K562 (cell line): ENCODE data around the gene EMC1. TPM values are rescaled to one million over a fixed set of nuclear protein-coding genes. Genes with fewer than 3 reads are reported as not detected.

Experiments used
- FOXJ2 ChIP-seq: fragments of 200-800 bp; sonication (Bioruptor generic); IDR thresholded peaks from 2 replicates; pipeline ENCODE4 v1.6.1; 2016; ENCODE audit warnings: missing genetic modification characterization, missing compliant biosample characterization
- HIVEP1 ChIP-seq: fragments of 250-450 bp; sonication (Bioruptor Pico); IDR thresholded peaks from 2 replicates; pipeline ENCODE4 v1.4.0; 2020; ENCODE audit warnings: mild to moderate bottlenecking
- MAFK ChIP-seq: IDR thresholded peaks from 2 replicates; pipeline ENCODE4 v1.6.1; 2011; ENCODE audit warnings: low read length, improper control_type of control experiment
- MTF1 ChIP-seq: fragments of 250-450 bp; sonication (Bioruptor Pico); IDR thresholded peaks from 2 replicates; pipeline ENCODE4 v1.9.0; 2021; ENCODE audit warnings: moderate library complexity, mild to moderate bottlenecking, inconsistent platforms, borderline replicate concordance
- RAD21 ChIP-seq, 2 experiments: fragments of 250-450 bp in 1 of 2; fragments of 450-650 bp in 1 of 2; sonication (Bioruptor Pico) in 1 of 2; formaldehyde crosslinking in 1 of 2; IDR thresholded peaks in 1 of 2; conservative IDR thresholded peaks in 1 of 2; 2 replicates each; pipeline versions ENCODE4 v1.4.0 to v1.8.0; 2020 to 2022; ENCODE audit warnings: mild to moderate bottlenecking in 2 of 2, moderate library complexity in 1 of 2
- SMAD3 ChIP-seq: fragments of 450-650 bp; formaldehyde crosslinking; conservative IDR thresholded peaks from 2 replicates; pipeline ENCODE4 v1.4.0; 2020; ENCODE audit warnings: mild to moderate bottlenecking
- SNRNP70 ChIP-seq: fragments of 200-400 bp; formaldehyde crosslinking; optimal IDR thresholded peaks from 2 replicates; pipeline ENCODE3; 2017; ENCODE audit warnings: low read depth, low read length
- STAT6 ChIP-seq: sonication (generic); formaldehyde crosslinking; IDR thresholded peaks from 2 replicates; pipeline ENCODE4 v1.8.1; 2023; ENCODE audit warnings: mild to moderate bottlenecking, missing genetic modification reagents
- ZBTB40 ChIP-seq, 2 experiments: fragments of 450-650 bp in 1 of 2; sonication (generic) in 1 of 2; formaldehyde crosslinking in 1 of 2; IDR thresholded peaks; 2 replicates each; pipeline versions ENCODE4 v1.7.1 to v1.9.0; 2016 to 2022; ENCODE audit warnings: inconsistent platforms in 1 of 2, mild to moderate bottlenecking in 1 of 2, missing genetic modification reagents in 1 of 2
- ZC3H4 ChIP-seq: sonication (generic); formaldehyde crosslinking; IDR thresholded peaks from 2 replicates; pipeline ENCODE4 v1.9.0; 2021; ENCODE audit warnings: missing genetic modification reagents, borderline replicate concordance
- ZNF143 ChIP-seq: sonication (generic); formaldehyde crosslinking; IDR thresholded peaks from 2 replicates; pipeline ENCODE4 v1.9.0; 2022; ENCODE audit warnings: mild to moderate bottlenecking, missing genetic modification reagents
- ZNF277 ChIP-seq: fragments of 250-450 bp; sonication (Bioruptor Pico); IDR thresholded peaks from 2 replicates; pipeline ENCODE4 v1.8.0; 2022; ENCODE audit warnings: inconsistent platforms, mild to moderate bottlenecking, moderate library complexity, borderline replicate concordance
- polyA plus RNA-seq, 8 experiments: library from polyadenylated mRNA; depleted of rRNA in 4 of 8; stranded (reverse) in 5 of 8; unstranded in 3 of 8; fragments of >200 nt; fragmentation: Nextera tagmentation in 2 of 8; fragmentation: Illumina TruSeq in 1 of 8; extraction: Ambion mirVana in 2 of 8; extraction: Trizol in 1 of 8; gene quantifications; 2 replicates each; pipeline versions ENCODE4 v1.2.1 to v1.2.3, GENCODE V29; 2011 to 2014; ENCODE audit warnings: inconsistent platforms in 1 of 8, missing spikeins in 1 of 8
- total RNA-seq, 7 experiments: library from RNA; depleted of rRNA in 6 of 7; stranded (reverse); fragments of >200 nt in 6 of 7; fragmentation: Illumina TruSeq in 2 of 7; extraction: Trizol in 2 of 7; gene quantifications; 2 replicates each; pipeline versions ENCODE4 v1.2.1 to v1.2.3, GENCODE V29; 2011 to 2021; ENCODE audit warnings: low replicate concordance in 1 of 7

The EMC1 gene
- total and polyA plus RNA-seq, 9 of the 15 experiments (the other 6 are each of a cell fraction or from before 2014, with no cell fraction given): 17.8 to 88.2 (median 37.4) TPM

- peak; percentile 94 for TF ChIP-seq ZBTB40 (IDR thresholded peaks at IDR 0.05)
- TF ChIP-seq ZBTB40 (CRISPR knock-in tag; IDR thresholded peaks at IDR 0.05): 0 out of 2 replicates have a peak, but pooled peaks have one; percentile 34
- peak; percentile 88; the same call in 1 of the 2 replicates for TF ChIP-seq STAT6 (CRISPR knock-in tag)
- no peak; a peak in 1 of 4 replicates for TF ChIP-seq RAD21 (CRISPR knock-in tag; conservative IDR thresholded peaks at IDR 0.05 in 1 of 2, IDR thresholded peaks at IDR 0.05 in 1 of 2)
- TF ChIP-seq ZNF143 (CRISPR knock-in tag): no peak
- no peak for TF ChIP-seq ZNF277 (CRISPR knock-in tag)
- no peak for TF ChIP-seq SNRNP70
- TF ChIP-seq MTF1 (CRISPR knock-in tag): no peak
- no peak for TF ChIP-seq MAFK
- 0 out of 2 replicates have a peak, but pooled peaks have one; percentile 51 for TF ChIP-seq HIVEP1 (CRISPR knock-in tag)
- TF ChIP-seq FOXJ2 (tag): no peak
- TF ChIP-seq SMAD3: no peak
- TF ChIP-seq ZC3H4 (CRISPR knock-in tag): no peak
These were observed 41.1 kb downstream of the EMC1 start, which contains the start of gene UBR4 (continued) for GRCh38 chr1:19209990-19210771.
